Body of pancreas (tissue), 4 donors: ENCODE data around the gene NANOS3. TPM values are rescaled to one million over a fixed set of nuclear protein-coding genes. Genes with fewer than 3 reads are reported as not detected.

ENCODE experiments used
- ATAC-seq: fragments of 150-250 bp; one replicate; pipeline ENCODE4 v1.9.1; 2016
- DNase-seq, 4 donors: peaks; one replicate each; pipeline ENCODE4 v3.0.0-alpha.2; 2019
- H3K27ac ChIP-seq, 4 donors: fragments of 200-600 bp; sonication (generic); 1 replicate in 3 of 4; 2 replicates in 1 of 4; pipeline versions ENCODE4 v1.5.1 to v1.6.1; 2016 to 2019; ENCODE audit warnings: mild to moderate bottlenecking in 1 of 4, mixed read lengths in 1 of 4, moderate library complexity in 1 of 4
- H3K27me3 ChIP-seq, 2 donors: fragments of 200-600 bp; sonication (generic); one replicate each; pipeline ENCODE4 v1.6.0; 2016; ENCODE audit warnings: mild to moderate bottlenecking in 1 of 2
- H3K36me3 ChIP-seq, 2 donors: fragments of 200-600 bp; sonication (generic); replicated peaks in 1 of 2; 2 replicates each; pipeline ENCODE4 v1.5.1; 2016; ENCODE audit warnings: low read depth in 2 of 2; ENCODE audit not compliant: insufficient read depth in 1 of 2
- H3K4me1 ChIP-seq: fragments of 200-600 bp; sonication (generic); one replicate; pipeline ENCODE4 v1.6.0; 2016
- H3K4me3 ChIP-seq, 2 donors: fragments of 200-600 bp; sonication (generic); 1 replicate in 1 of 2; 2 replicates in 1 of 2; pipeline ENCODE4 v1.5.1; 2016 to 2019
- H3K9me3 ChIP-seq, 3 donors: fragments of 200-600 bp; sonication (generic); 1 replicate in 2 of 3; 2 replicates in 1 of 3; pipeline ENCODE4 v1.5.1; 2016
- POLR2A ChIP-seq, 3 donors: fragments of 450-650 bp; IDR thresholded peaks; one replicate each; pipeline ENCODE4 v1.6.1; 2016; ENCODE audit warnings: antibody characterized with exemption in 3 of 3, mild to moderate bottlenecking in 2 of 3
- WGBS, 2 donors: methylation state at CpG; one replicate each; pipeline ENCODE4 v1.1.5; 2017; 5-methylcytosine and 5-hydroxymethylcytosine counted together
- intact Hi-C: fragments of 100-400 bp; cut with DNase I; formaldehyde crosslinking; loops from one replicate; pipeline ENCODE4 v1.15.1; 2023
- total RNA-seq, 2 donors: library from RNA; depleted of rRNA; stranded (reverse); fragments of >200 nt; gene quantifications; one replicate each; pipeline ENCODE4 v1.1.0, GENCODE V29; 2016
- TF ChIP-seq, protein P1 (sequence below), 7 experiments: fragments of 450-650 bp in 4 of 7; fragments of 200-600 bp in 3 of 7; sonication (generic) in 3 of 7; IDR thresholded peaks; one replicate each; pipeline ENCODE4 v1.5.1; 2016 to 2019; ENCODE audit warnings: antibody characterized with exemption in 7 of 7

NANOS3 gene
- total RNA-seq, 2 donors from 2014 or later = not detected

DNA sequence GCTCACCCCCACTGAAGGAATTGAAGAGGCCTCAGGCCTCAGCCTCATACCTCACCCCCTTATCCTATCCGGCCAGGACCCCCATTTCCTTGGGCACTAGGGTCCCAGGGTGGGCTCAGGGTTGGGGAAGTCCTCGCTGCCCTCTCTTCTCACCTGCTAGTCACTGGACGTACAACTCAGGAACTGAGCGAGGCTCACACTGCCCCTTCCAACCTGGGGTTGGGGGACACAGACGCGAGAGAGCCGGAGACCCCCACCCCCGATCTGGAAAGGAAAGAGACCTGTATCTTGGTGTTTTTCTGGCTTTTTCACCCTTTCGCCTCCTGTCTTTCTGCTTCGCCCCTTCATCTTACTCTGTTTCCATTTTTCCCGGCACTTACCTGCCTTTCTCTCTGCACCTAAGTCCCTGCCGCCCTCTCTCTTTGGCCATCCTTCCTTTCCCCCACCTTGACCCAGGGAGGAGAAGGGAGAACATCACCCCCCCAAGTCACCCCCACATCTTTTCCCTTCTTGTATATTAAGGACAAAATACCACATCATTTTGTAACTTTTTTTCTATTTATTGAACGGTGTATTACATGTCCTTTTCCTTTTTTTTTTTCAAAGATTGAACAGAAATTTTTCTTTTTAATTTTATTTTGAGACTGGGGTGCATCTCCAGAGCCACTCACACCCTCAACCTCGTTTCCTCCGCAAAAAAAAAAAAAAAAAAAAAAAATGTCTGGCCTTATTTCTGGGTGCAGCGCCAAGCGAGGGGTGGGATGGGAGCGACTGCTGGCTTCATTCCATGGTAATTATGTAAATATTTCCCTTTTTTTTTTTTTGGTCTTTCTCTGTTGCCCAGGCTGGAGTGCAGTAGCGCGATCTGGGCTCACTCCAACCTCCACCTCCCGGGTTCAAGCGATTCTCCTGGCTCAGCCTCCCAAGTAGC is 45.1 kb upstream of the NANOS3 start:
- TF ChIP-seq, protein P1, sequence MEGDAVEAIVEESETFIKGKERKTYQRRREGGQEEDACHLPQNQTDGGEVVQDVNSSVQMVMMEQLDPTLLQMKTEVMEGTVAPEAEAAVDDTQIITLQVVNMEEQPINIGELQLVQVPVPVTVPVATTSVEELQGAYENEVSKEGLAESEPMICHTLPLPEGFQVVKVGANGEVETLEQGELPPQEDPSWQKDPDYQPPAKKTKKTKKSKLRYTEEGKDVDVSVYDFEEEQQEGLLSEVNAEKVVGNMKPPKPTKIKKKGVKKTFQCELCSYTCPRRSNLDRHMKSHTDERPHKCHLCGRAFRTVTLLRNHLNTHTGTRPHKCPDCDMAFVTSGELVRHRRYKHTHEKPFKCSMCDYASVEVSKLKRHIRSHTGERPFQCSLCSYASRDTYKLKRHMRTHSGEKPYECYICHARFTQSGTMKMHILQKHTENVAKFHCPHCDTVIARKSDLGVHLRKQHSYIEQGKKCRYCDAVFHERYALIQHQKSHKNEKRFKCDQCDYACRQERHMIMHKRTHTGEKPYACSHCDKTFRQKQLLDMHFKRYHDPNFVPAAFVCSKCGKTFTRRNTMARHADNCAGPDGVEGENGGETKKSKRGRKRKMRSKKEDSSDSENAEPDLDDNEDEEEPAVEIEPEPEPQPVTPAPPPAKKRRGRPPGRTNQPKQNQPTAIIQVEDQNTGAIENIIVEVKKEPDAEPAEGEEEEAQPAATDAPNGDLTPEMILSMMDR (IDR thresholded peaks at IDR 0.05) = no peak
- TF ChIP-seq POLR2A (IDR thresholded peaks at IDR 0.05) = no peak
- DNase-seq (no peak), ATAC-seq (no peak)
- Histone ChIP-seq H3K27me3 (no peaks in the 10 kb centered on the region), H3K36me3 (peaks cover 0 to 4% of the 10 kb centered on the region in 2 donors), H3K9me3 (no peaks in the 10 kb centered on the region), H3K4me1 (peaks cover 29% of the 10 kb centered on the region), H3K4me3 (no peak overlapping the region), H3K27ac (no peak overlapping the region)
- intact Hi-C loops = no loop called here
- WGBS, 2 donors = 76 to 81% methylated on average over 22 of the region's 22 CpGs

DNA sequence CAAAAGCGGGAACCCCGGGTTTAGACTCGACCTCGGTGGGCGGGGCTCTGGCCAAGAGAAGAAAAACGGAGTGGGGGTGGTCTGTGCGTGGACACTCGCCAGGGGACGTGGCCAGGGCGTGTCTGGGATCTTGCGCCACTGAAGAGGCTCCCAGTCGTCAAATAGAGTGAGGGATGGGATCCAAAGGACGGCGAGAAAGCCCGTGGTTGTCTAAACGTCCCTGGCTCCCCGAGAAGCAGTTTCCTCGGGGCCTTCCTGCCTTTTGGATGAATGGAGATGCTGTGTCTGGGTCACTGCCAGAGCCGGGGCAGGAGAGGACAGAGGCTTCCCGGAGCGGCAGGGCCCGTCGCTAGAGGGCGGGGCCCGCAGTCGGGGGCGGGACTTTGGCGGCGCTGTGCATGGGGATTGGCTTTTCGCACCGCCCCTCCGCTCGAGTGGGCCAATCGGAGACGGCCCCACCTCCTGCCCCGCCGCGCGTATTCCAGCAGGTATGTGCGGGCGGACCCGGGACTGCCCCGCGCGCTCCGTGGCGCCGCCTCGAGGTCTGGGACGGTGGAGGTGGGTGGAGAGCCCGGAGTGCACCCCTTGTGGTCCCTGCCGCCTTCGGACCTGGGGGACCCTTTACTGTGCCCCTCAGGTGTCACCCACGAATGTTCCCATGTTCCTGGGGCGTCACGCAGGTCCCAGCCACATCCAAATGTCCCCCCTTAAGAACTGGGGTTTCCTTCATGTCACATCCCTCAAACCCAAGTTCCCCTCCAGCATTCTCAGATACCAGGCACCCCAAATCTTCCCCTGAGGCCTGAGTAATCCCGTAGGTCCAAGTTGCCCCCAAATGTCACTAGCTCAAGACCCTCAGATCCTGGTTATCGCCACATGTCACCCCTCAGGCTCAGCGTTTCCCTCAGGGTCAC is 43.3 kb upstream of the NANOS3 start:
- H3K4me1 ChIP-seq = peaks cover 36% of the 10 kb centered on the region
- H3K9me3 ChIP-seq = no peaks in the 10 kb centered on the region
- no peaks in the 10 kb centered on the region for H3K27me3 ChIP-seq
- WGBS, 2 donors = 5 to 8% methylated on average over 33 to 59 of the region's 59 CpGs
- peak overlapping the region; percentile 5 to 79 (median 58) for H3K27ac ChIP-seq
- TF ChIP-seq, protein P1 (IDR thresholded peaks at IDR 0.05) = peak; percentile 35 to 62 (median 43)
- peak in 2 of 3 donors; percentile 26 to 30 for TF ChIP-seq POLR2A (IDR thresholded peaks at IDR 0.05)
- intact Hi-C loops = no loop called here
- peaks cover 0 to 4% of the 10 kb centered on the region in 2 donors for H3K36me3 ChIP-seq
- no peak overlapping the region for H3K4me3 ChIP-seq
- ATAC-seq (peak; percentile 96), DNase-seq (peak; percentile 95 to 96 (median 96))

DNA sequence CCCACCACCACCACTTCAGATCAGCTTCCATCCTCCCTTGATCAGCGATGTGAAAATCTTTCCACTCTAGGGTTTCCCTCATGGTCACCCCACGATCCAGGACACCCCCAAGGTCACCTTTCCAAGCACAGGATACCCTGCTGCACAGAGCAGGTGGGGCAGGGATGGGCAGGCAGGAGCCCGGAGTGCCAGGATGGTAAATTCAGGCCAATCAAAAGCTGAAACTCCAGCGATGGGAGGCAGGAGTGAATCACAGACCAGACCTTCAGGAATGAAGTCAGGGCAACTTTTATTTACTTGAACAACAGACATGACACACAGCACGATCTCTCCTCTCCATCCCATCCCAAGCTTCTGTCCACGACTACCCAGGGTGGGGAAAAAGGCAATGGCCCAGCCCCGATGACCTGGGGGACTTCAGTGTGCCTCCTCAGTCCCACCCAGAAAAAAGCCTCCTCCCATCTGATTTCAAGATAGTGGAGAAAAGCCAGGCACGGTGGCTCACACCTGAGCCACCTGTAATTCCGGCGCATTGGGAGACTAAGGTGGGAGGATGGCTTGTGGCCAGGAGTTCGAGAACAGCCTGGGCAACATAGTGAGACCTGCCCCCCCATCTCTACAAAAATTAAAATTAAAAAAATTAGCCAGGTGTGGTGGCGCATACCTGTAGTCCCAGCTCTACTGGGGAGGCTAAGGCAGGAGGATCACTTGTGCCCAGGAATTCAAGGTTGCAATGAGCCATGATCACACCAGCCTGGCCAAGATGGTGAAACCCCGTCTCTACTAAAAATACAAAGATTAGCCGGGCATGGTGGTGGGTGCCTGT is 42.5 kb upstream of the NANOS3 start:
- ATAC-seq = no peak

More for the DNA sequence above, 42.5 kb upstream of the NANOS3 start:
- intact Hi-C loops = no loop called here
- Histone ChIP-seq H3K4me3 (no peak overlapping the region), H3K27me3 (no peaks in the 10 kb centered on the region), H3K4me1 (peaks cover 45% of the 10 kb centered on the region), H3K9me3 (no peaks in the 10 kb centered on the region), H3K27ac (peak overlapping the region in 3 of 4 donors; percentile 42 to 79 (median 74)), H3K36me3 (peaks cover 0 to 4% of the 10 kb centered on the region in 2 donors)
- no peak for DNase-seq
- WGBS, 2 donors = 63 to 65% methylated on average over 13 to 14 of the region's 14 CpGs
- no peak for TF ChIP-seq POLR2A (IDR thresholded peaks at IDR 0.05)
- TF ChIP-seq, protein P1 (IDR thresholded peaks at IDR 0.05) = no peak
